GM18858 (cell line): ENCODE results near the gene TMEM238.

Source experiments
- ATAC-seq: cut with Tn5 transposase; IDR thresholded peaks from one replicate; pipeline ENCODE4 v1.9.1; 2021; ENCODE audit not compliant: unreplicated experiment

TMEM238 gene

GRCh38 chr19:55382013-55382412 is 2.1 kb downstream of the TMEM238 start:
- no peak for ATAC-seq

GRCh38 chr19:55379174-55379573 is 4.9 kb downstream of the TMEM238 start:
- no peak for ATAC-seq

- no peak for ATAC-seq
These were observed 6.5 kb downstream of the TMEM238 start for GRCh38 chr19:55377356-55378131.

GRCh38 chr19:55376241-55376933 is 7.7 kb downstream of the TMEM238 start, which contains the start of gene TMEM190:
Gene TMEM190, plus strand, starts transcription at chr19:55376826. Its CDS starts 28 bp downstream, at chr19:55376854.
- no peak for ATAC-seq

- no peak for ATAC-seq
These were observed 9.9 kb downstream of the TMEM238 start for GRCh38 chr19:55373993-55374757.

- no peak for ATAC-seq
These were observed 10.6 kb downstream of the TMEM238 start for GRCh38 chr19:55373306-55373992.

- no peak for ATAC-seq
These were observed 11.6 kb downstream of the TMEM238 start for GRCh38 chr19:55372316-55373081.

- no peak for ATAC-seq
These were observed 13.6 kb downstream of the TMEM238 start, which contains the start of gene IL11 for GRCh38 chr19:55370305-55370988. Gene IL11, minus strand, starts transcription at chr19:55370463. Its CDS starts 153 bp downstream, at chr19:55370310.

GRCh38 chr19:55369653-55370304 is 14.3 kb downstream of the TMEM238 start:
- no peak for ATAC-seq

- ATAC-seq: no peak
These were observed 15.2 kb downstream of the TMEM238 start for GRCh38 chr19:55368701-55369563.

GRCh38 chr19:55368106-55368505 is 16.0 kb downstream of the TMEM238 start:
- ATAC-seq: no peak

GRCh38 chr19:55366790-55367189 is 17.3 kb downstream of the TMEM238 start:
- ATAC-seq: no peak

GRCh38 chr19:55365964-55366363 is 18.1 kb downstream of the TMEM238 start:
- ATAC-seq: no peak

- ATAC-seq: no peak
These were observed 18.8 kb downstream of the TMEM238 start for GRCh38 chr19:55365245-55365644.

GRCh38 chr19:55362990-55363716 is 20.9 kb downstream of the TMEM238 start, which contains the start of gene GARIN5B:
Gene GARIN5B, minus strand, starts transcription at chr19:55363260. Its CDS starts 194 bp downstream, at chr19:55363066.
- ATAC-seq: no peak

GRCh38 chr19:55362174-55362989 is 21.7 kb downstream of the TMEM238 start:
- no peak for ATAC-seq
